Prostate gland (tissue), 2 donors: Measurements from ENCODE around the gene TRABD.

Experiments
- CTCF ChIP-seq, 4 experiments: fragments of 200-600 bp in 2 of 4; fragments of 450-650 bp in 2 of 4; sonication (generic) in 2 of 4; IDR thresholded peaks; 1 replicate in 3 of 4; 2 replicates in 1 of 4; pipeline ENCODE4 v1.5.1; 2016 to 2019; ENCODE audit warnings: antibody characterized with exemption in 4 of 4, mild to moderate bottlenecking in 2 of 4, moderate library complexity in 2 of 4
- POLR2A ChIP-seq: fragments of 450-650 bp; IDR thresholded peaks from one replicate; pipeline ENCODE4 v1.6.1; 2016; ENCODE audit warnings: antibody characterized with exemption, mild to moderate bottlenecking

- TF ChIP-seq CTCF (IDR thresholded peaks at IDR 0.05) (peak in 1 of 4 experiments; percentile 15), POLR2A (no peak)
These were observed 11.1 kb upstream of the TRABD start for GRCh38 chr22:50174382-50175190.
